Measurements from ENCODE around the gene RBL2. TPM values are rescaled to one million over a fixed set of nuclear protein-coding genes. Genes with fewer than 3 reads are reported as not detected.

The RBL2 gene
- total and polyA plus RNA-seq, 9 of the 15 experiments (the other 6 are each of a cell fraction or from before 2014, with no cell fraction given), result 7.8 to 76.3 (median 28.5) TPM

- TF ChIP-seq ZNF174 (CRISPR knock-in tag; IDR thresholded peaks at IDR 0.05) (no peak), HNRNPK (IDR thresholded peaks at IDR 0.05; ENCODE audit: low read depth, low read length, poor library complexity, severe bottlenecking) (no peak), BDP1 (IDR thresholded peaks at IDR 0.05; ENCODE audit: insufficient read depth, insufficient read length) (no peak), HMBOX1 (IDR thresholded peaks at IDR 0.05) (no peak), SMARCB1 (IDR thresholded peaks at IDR 0.05; ENCODE audit: insufficient read length, low read depth) (no peak), ZNF830 (CRISPR knock-in tag; IDR thresholded peaks at IDR 0.05) (no peak), ZNF395 (CRISPR knock-in tag; IDR thresholded peaks at IDR 0.05) (no peak), DNMT1 (IDR thresholded peaks at IDR 0.05) (no peak), BACH1 (tag; IDR thresholded peaks at IDR 0.05) (peak; percentile 63; the same call in 1 of the 2 replicates), HMG20A (CRISPR knock-in tag; conservative IDR thresholded peaks at IDR 0.05) (no peak), DACH1 (IDR thresholded peaks at IDR 0.05; ENCODE audit: partially characterized antibody) (no peak), ZFX (CRISPR knock-in tag; IDR thresholded peaks at IDR 0.05) (no peak), MTA3 (IDR thresholded peaks at IDR 0.05; ENCODE audit: borderline replicate concordance) (no peak), E2F4 (CRISPR knock-in tag; IDR thresholded peaks at IDR 0.05; ENCODE audit: low read depth) (no peak), VEZF1 (CRISPR knock-in tag; IDR thresholded peaks at IDR 0.05) (no peak), FOXK1 (CRISPR knock-in tag; IDR thresholded peaks at IDR 0.05; ENCODE audit: borderline replicate concordance) (no peak), HNRNPUL1 (IDR thresholded peaks at IDR 0.05; ENCODE audit: low read length) (no peak), LARP7 (IDR thresholded peaks at IDR 0.05) (no peak), FOXJ3 (CRISPR knock-in tag; IDR thresholded peaks at IDR 0.05) (no peak), ZNF507 (tag; conservative IDR thresholded peaks at IDR 0.05) (no peak), ZNF124 (CRISPR knock-in tag; IDR thresholded peaks at IDR 0.05) (no peak), ZNF644 (tag; IDR thresholded peaks at IDR 0.05; ENCODE audit: low read depth) (0 out of 2 replicates have a peak, but pooled peaks have one; percentile 38), SFPQ (IDR thresholded peaks at IDR 0.05; ENCODE audit: low read depth, low read length) (no peak), NELFE (IDR thresholded peaks at IDR 0.05; ENCODE audit: insufficient read depth, insufficient read length) (no peak), KLF16 (IDR thresholded peaks at IDR 0.05) (no peak)
Observed at GRCh38 chr16:53430363-53430762, 3.9 kb upstream of the RBL2 start (continued).
